Adrenal gland (tissue), 5 donors: ENCODE results near the gene ARMC9.
"Not testable (repeated sequence)": the region's sequence is repeated elsewhere in the genome, so short reads cannot be mapped to it uniquely, and the experiment has no call there.

Experiments
- POLR2A ChIP-seq, 2 donors: fragments of 450-650 bp; IDR thresholded peaks; one replicate each; pipeline ENCODE4 v1.6.1; 2017; ENCODE audit warnings: antibody characterized with exemption in 2 of 2, mild to moderate bottlenecking in 2 of 2, moderate library complexity in 1 of 2
- TF ChIP-seq, protein P1 (sequence below), 6 experiments: fragments of 450-650 bp in 4 of 6; fragments of 200-600 bp in 2 of 6; sonication (generic) in 1 of 6; IDR thresholded peaks; 1 replicate in 5 of 6; 2 replicates in 1 of 6; pipeline versions ENCODE4 v1.5.1 to v1.8.0; 2016 to 2021; ENCODE audit warnings: antibody characterized with exemption in 6 of 6, mild to moderate bottlenecking in 2 of 6, moderate library complexity in 1 of 6
- donor health status: DM: no; HTN: no; CAD: no.

DNA sequence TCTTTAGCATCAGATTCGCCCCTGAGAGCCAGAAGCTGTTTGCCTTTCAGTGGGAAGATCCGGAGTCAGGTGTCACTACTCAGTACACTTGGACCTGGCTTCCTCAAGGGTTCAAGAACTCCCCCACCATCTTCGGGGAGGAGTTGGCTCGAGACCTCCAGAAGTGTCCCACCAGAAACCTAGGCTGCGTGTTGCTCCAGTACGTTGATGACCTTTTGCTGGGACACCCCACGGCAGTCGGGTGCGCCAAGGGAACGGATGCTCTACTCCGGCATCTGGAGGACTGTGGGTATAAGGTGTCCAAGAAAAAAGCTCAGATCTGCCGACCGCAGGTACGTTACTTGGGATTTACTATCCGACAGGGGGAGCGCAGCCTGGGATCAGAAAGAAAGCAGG is 205.8 kb downstream of the ARMC9 start:
- TF ChIP-seq, protein P1, sequence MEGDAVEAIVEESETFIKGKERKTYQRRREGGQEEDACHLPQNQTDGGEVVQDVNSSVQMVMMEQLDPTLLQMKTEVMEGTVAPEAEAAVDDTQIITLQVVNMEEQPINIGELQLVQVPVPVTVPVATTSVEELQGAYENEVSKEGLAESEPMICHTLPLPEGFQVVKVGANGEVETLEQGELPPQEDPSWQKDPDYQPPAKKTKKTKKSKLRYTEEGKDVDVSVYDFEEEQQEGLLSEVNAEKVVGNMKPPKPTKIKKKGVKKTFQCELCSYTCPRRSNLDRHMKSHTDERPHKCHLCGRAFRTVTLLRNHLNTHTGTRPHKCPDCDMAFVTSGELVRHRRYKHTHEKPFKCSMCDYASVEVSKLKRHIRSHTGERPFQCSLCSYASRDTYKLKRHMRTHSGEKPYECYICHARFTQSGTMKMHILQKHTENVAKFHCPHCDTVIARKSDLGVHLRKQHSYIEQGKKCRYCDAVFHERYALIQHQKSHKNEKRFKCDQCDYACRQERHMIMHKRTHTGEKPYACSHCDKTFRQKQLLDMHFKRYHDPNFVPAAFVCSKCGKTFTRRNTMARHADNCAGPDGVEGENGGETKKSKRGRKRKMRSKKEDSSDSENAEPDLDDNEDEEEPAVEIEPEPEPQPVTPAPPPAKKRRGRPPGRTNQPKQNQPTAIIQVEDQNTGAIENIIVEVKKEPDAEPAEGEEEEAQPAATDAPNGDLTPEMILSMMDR (IDR thresholded peaks at IDR 0.05), result not testable (repeated sequence)
- not testable (repeated sequence) for TF ChIP-seq POLR2A (IDR thresholded peaks at IDR 0.05)
